Fibroblast of skin of left biceps (primary cell): ENCODE measurements around the gene TBX18.

Experiments
- DNase-seq, 2 experiments: peaks; one replicate each; pipeline ENCODE4 v3.0.0-alpha.2; 2013; ENCODE audit warnings: low read depth in 2 of 2

Gene TBX18

DNA sequence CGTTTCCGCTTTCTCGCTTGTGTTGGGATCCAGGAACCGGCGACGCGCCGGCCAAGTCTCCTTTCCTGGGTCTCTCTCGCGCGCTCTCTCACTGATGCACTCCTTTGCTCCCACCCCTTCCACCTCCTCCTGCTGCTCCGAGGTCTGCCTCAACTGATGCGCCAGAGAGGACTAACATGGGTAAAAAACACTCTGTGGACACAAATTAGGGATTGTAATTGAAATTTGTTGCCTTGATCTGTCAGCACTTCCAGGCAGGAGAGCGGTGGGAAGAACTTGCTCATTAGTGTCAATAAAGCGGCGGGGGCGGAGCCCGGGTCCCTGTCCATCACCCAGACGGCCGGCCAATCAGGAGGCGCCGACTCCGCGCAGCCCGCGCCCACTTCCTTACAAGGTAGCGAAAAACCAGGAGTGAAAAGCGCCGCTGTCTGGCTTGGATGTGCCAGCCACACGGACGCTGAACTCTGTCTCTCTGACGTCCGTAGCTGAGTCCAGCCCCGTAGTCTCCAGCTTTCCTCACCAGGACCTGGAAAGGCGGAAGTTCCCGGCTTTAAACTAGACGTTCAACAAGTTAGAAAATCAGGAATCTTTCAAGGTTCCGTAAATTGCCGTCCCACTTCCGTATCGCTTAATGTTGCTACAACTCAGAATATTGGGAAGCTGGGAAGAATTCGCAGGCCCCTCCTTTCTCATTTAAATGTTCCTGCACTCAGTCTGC is at the start of gene TBX18:
Gene TBX18, minus strand, starts transcription at position 267 of the 718 bp plus-strand sequence. CDS start 417 bp downstream, outside the sequence.
- DNase-seq = peak; percentile 96

DNA sequence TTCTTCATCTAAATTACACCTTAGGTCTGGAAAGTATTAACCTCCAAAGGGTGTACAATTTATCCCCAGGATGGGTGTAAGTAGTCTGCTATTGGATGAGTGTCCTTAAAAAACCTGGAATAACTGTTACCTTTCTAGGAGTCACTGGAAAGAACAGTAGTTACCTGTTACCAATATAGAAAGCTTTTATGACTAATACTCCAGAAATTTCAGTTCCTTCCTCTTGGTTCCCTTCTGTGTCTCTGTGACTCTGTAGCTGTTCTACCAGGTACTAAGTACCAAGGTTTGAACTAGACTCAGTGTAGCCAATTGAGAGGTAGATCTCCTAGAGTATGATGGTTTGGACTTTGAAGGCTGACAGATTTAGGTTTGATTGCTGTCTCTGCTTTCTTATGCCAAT is 47.0 kb upstream of the TBX18 start:
- no peak for DNase-seq

DNA sequence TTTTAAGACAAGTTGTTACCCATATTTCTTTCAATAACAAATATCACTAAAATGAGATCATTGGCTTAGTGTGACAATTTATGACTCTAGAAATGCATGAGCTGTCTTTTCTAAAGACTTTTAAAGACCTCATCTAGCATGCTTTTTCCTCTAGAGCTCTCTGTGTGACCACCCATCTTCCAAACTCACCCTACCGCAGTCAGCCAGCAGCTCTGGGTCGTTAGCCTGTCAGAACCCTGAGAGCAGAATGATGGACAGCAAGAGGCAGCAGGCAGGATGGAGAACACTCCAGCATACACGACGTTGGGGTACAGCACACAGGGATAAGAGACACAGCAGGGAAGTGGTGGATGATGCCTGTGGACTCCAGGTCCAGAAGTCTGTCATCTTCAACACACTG is 45.1 kb upstream of the TBX18 start:
- DNase-seq = no peak

DNA sequence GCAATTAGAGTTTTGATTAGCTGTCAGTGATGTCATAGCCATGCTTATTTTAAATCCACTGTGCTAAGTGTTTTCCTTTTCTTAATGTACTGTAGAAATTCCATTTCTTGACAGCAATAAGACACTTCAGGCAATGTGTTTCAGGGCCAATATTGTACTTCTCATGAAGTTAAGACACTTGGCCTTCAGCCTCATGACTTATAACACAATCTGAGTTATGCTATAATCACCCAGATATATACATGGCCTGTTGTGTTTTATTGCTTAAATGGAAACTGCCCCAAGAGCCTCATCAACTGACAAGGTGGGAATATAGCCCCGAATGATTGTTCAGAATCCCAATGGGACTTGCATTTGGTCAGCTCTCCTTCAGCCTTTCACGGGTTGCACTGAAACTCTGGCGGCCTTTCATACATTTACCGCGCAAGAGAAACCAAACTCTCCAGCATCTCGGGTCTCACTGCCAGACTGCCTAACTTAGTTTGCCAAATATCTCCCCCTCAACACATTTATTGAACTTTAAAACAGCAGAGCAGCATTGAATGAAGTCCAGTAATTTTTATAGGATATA is 44.2 kb upstream of the TBX18 start:
- no peak for DNase-seq

DNA sequence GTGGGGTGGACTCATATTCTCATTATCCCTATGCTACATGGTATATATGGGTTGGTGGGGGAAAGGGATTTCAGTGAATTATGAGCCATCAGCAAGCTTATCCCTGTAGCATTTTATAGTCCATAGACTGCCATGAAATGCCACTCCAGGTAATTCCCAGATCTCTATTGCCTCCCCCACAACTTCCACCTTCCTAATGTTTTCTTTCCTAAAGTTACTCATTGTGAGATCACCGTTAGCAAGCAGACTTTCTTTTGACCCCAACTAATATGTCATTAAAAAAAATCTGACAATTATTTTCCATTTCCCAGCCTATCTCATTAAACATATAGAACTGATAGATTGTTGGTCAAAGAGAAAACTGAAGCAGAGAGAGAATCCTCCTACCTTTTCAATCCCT is 40.7 kb upstream of the TBX18 start:
- no peak for DNase-seq

DNA sequence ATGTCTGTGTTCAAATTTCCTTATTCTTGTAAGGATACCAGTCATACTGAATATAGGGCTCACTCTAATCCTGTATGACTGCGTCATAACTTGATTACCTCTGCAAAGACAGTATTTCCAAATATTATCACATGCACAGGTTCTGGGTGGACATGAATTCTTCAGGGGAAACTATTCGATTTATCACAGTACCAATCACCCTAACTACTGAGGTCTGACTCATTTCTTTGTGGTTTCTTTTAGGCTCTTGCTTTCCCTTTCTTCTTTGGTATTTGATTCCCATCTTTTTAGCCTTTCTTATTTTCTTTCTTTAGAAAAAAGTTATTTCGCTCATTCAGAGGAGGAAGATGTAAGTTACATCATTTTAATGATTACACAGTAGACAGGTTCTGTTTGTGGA is 40.3 kb upstream of the TBX18 start:
- DNase-seq = no peak

DNA sequence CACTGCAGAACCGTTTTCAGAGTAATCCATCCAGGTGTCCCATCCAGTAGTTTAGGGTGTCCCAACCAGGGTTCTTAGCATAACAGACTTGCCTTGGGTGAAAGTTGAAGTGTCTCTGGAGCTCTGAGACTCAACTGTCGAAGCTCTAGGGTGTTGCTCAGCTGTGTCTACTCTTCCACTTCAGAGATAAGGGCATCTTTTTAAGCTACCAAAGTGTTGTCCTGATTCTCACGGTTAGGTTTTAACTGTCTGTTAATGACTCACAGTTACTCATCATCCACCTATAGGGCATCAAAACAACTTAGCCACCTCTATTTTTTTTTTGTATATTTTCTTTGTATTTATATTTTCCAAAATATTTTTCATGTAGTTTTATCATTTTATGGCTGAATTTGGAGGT is 36.9 kb upstream of the TBX18 start:
- no peak for DNase-seq

DNA sequence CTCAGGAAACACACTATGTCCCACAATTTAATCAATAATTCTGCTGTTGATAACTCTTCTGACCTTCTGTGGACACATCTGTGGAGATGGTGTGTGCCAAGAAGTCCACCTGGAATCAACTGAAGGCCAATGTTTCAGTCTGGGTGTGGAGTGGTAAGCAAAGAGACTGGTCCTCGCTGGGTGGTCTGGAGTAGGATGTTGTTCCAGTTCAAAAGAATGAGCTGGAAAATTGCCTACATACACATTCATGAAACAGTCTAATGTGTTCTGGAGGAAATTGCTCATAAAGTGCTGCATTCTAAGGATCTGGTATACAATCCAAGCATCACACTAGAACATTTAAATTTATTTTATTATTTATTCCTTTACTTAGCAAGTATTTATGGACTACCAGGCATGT is 33.9 kb upstream of the TBX18 start:
- DNase-seq = peak in 1 of 2 experiments; percentile 24

DNA sequence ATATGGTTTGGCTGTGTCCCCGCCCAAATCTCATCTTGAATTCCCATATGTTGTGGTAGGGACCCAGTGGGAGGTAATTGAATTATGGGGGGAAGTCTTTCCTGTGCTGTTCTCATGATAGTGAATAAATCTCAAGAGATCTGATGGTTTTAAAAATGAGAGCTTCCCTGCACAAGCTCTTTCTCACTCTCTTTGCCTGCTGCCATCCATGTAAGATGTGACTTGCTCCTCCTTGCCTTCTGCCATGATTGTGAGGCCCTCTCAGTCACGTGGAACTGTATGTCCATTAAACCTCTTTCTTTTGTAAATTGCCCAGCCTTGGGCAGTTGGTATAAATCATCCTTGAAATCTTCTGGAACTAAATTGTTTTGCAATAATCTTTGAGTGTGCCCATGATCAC is 31.9 kb upstream of the TBX18 start:
- DNase-seq = no peak

DNA sequence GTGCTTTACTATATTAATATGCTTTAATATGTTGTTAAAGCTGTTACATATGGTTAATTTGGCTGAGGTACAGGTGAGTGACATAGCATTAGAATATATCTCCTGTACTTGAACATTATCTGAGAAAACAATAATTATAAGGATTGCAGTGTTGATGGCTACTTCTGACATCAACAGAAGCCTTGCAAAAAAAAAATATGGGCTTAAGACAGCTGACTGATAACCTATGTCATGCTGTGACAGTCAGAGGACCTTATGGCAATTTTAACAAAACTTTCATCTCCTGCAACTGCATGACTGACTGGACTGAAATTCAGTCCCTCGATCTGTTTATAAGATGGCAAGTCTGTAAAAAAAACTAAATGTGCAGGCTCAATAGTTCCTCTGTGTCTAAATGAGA is 27.5 kb upstream of the TBX18 start:
- no peak for DNase-seq

DNA sequence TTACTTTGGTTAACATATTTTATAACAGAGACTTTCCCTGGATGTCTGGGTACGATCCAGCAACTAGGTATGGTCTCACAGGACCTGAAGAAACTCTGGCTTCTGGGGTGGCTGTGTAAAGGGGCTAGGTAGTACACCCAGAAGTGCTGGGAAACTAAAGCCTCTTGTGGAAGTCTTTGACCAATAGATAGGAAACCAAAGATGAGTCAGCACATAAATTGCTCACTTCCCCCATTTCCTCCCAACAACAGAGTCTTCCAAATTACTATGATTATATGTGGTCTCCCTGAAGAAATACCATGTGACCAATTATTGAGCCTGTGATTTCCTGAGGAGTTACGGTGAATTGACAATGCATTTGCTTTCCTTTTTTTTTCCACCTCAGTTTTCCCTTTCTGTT is 26.8 kb upstream of the TBX18 start:
- no peak for DNase-seq

DNA sequence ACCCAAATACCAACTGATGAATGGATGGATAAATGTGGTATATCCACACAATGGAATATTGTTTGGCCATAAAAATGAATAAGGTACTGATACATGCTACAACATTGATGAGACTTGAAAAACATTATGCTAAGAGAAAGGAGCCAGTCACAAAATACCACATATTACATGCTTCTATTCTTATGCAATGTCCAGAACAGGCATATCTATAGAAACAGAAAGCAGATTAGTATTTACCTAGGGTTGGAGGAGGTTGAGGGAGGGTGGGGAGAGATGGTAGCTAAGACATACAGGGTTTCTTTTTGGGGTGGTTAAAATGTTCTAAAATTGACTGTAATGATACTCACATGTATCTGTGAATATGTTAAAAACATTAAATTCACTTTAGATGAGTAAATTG is 24.8 kb upstream of the TBX18 start:
- DNase-seq = no peak

DNA sequence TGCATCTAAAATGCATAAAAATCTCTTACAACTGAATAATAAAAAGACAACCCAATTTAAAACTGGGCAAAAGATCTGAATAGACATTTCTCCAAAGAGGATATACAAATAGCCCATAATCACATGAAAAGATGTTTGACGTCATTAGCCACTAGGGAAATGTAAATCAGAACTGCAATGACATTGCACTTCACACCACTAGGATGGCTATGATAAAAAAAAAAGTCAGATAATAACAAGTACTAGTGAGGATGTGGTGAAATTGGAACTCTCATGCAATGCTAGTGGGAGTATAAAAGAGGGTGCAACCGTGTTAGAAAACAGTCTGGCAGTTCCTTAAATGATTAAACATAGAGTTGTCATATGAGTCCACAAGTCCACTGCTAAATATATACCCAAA is 24.3 kb upstream of the TBX18 start:
- no peak for DNase-seq

DNA sequence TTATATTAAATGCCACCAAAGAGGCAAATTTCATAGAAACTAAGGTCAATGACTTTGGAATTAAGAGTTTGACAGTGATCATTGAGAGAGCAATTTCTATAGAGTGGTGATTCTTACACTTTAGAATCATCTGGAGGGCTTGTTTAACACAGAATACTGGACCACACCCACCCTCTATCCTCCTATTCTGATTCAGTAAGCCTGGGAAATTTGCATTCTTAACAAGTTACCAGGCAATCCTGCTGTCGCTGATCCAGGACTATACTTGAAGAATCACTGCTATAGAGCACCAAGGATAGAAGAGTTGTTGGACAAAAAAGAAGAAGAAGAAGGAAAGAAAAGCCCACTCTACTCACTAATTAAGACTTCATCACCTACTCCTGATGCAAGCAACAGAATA is 21.3 kb upstream of the TBX18 start:
- DNase-seq = no peak

DNA sequence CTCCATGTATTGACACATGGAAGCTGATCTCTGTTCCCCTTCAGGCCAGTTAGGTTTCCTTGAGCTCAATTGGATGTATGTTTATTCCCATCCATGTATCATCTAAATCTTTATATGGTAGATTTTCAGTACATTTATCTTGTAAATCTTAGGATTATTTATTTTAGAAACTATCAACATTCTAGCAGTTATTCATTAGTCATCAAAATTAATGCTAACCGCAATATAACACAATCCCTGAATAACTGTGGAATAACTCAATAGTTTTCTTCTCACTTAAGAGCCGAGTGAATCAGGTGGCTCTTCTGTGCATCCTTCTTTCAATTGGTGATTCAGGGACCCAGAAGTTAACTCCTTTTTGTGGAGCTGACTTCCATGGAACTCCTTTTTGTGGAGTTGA is 15.5 kb upstream of the TBX18 start:
- no peak for DNase-seq

DNA sequence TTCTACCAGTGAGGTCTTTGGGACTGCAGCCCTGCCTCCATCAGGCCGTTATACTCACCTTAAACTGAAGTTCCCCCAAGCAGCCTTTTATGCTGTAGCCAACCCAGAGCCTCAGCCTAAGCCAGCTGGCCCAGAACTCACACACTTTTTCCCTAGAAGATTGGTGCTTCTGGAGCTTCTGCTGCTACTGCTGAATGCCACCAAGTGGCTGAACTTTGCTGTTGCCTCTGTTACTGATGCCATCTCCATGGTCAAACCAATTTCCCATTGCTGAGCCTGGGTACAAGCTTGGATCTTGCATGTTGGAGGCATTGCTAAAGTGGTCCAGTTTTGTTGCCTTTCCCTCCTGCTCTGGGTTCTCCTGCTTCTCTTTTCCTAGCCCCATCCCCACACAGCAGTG is 15.0 kb upstream of the TBX18 start:
- DNase-seq = no peak

DNA sequence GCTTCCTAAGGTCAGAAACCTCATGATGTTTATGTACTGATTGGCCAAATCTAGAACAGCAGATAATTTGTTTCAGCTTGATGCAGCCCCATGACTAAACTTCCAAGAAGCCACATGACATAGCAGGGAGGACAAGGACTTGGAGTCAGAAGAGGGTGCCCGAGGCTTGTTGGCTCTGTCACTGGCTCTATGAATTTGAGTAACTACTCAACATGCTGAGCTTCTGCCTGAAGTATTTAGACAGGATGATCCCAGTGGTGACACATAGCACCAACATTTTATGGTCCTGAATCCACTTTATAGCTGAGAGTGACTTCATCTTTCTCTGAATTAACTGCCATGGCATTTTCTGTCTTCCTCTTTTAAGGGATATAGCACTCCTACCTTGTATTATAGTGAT is 13.5 kb upstream of the TBX18 start:
- DNase-seq = no peak

DNA sequence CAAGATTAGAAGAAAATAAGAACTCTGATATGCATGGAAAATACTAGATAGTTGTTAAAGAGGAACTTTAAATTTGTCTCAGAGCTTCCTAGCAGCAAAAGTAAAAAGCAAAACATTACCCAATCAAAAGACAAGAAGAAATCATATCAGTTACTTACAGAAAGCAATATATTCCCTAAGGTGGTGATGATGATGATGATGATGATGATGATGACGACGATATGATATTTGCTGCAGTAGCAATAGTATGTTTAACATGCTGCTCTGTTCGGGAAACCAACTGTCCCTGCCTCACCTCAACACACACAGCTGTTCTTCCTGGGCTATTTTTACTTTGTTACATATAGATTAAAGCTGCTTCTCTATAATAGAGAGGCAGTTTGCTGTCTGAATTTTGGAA is 12.0 kb upstream of the TBX18 start:
- DNase-seq = no peak

DNA sequence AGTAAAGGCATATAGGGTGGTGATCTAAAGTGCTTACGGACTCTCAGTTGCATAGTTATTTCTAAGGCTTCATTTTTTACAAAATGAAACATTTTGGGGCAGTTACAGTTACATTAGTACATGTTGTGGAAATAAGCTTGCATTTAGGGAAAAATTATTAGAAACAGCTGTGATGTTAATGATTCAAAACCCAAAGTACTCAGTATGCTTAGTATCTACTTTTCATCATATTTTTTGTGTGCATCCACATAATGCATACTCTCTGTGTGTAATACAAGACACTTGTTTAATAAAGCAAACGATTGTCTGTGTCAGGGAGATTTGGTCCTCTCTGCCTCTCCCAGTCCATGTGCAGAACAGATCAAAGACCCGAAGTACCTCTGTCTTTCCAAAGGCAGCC is 11.4 kb upstream of the TBX18 start:
- DNase-seq = no peak

DNA sequence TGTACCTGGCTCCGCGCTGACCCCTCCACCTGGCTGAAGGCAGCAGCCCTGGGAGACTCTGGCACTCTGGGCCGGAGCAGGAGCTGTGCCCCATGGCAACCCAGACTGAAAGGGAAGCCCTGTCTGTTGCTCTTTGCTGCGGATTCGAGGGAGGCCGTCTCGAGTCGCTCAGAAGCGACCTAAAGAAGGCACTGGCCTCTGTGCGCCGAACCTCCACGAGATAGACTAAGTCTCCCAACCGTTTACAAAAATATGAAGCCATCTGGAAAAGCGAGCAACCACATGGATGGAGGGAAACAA is 10.5 kb upstream of the TBX18 start:
- DNase-seq = no peak

DNA sequence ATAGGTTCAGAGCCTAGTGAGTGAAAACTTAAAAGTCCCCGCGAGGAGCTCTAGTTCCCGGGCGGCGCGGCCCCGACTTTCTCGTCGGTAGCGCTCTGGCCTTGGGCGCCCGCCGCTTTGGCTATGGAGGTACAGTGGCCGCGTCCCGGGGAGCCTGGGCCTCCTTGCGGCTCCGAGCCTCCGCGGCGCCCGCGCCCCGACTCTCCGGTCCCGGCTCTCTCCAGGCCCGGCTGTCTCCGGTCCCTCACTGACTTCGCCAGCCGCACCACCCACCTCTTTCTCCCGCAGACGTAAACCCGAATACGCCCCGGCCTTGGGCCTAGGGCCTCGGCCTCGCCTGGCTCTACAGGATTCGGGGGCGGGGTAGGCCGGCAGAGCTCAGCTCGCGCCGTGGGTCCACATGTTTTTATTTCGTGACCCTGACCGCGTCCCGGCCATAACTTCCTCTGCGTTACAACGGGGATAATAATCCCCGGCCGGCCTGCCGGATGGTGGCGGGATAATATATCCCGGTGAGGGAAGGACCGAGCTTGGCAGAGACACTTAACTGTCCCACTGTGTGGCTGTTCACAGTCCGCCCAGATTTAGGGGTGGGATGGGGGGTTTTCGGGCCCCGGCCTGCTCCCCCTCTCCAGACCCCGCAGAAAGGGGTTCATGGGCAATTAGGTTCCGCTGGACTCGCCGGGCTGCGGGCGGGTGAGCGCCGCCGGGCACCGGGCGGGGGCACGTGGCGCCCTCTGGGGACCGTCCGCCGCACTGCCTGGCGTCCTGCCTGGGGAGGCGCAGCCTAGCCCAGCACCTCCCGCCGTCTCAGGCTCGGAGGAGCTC is 10.0 kb upstream of the TBX18 start:
- DNase-seq = no peak

DNA sequence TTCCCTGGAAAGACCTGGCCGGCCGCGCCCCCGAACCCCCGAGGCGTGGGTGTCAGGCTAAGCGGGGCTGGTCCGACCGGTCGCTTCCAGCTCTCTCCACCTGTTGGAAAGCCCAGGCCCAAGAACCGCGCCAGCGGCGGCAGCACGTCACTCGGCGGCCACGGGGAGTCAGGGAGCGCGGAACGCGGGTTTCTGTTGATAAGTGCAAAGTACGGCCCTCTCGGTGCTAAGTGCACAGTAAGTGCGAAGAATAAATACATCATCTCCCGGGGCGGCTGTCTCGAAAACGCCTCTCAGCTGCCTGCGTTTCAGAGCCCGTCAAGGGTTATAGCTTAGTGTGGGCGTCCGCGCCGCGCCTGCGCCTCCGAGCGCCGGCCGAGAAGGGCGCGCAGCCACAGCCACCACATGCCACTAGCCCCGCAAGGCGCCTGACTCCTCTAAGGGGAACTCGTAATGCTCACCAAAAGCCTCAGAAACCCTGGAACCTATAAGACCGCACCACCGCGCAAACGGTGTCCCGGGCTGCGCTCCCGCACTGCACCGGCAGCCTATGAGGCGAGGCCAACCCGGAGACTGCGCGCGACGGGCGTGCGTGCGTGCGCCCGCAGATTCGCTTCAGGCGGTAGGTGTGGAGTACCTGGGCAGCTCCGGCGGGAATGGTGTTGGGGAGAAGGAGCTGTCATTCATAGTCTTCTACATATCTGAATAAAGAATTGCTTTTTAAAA is 9.2 kb upstream of the TBX18 start:
- DNase-seq = no peak

DNA sequence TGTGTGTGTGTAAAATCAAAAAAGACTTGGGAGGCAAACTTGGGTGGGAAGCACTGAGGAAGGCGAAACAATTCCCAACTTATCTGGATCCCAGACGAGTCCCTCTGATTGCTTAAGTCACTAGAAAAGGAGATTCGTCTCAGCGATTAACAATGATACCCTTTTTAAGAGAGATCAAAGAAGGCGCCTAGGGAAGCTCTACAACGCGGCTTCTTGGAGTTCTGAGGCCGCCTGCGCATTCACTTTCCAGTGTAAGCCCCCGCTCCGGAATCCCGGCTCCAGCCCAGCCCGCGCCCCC is 8.7 kb upstream of the TBX18 start:
- no peak for DNase-seq
